PC-9 (cell line): Measurements from ENCODE around the gene ULK1. TPM values are rescaled to one million over a fixed set of nuclear protein-coding genes. Genes with fewer than 3 reads are reported as not detected.

ENCODE experiments used
- BruUV-seq: library from RNA; stranded (reverse); fragments of 400-500 nt; replicated peaks from 2 replicates; lab custom pipeline; 2021; lab: Mats Ljungman, UMichigan
- CTCF ChIA-PET: fragments of 300-600 bp; sonication (Branson Sonifier 250); formaldehyde crosslinking; loops from one replicate; lab custom pipeline; 2022; ENCODE audit warnings: antibody characterized with exemption; lab: Charles Lee
- POLR2A ChIA-PET: fragments of 300-600 bp; sonication (Branson Sonifier 250); formaldehyde crosslinking; loops from one replicate; lab custom pipeline; 2022; ENCODE audit warnings: antibody characterized with exemption; ENCODE audit not compliant: unreplicated experiment; lab: Charles Lee
- DNase-seq, 2 experiments: peaks; one replicate each; pipeline versions ENCODE4 v3.0.0 to v3.0.0-alpha.2; 2015 to 2022; ENCODE audit warnings: mixed read lengths in 1 of 2
- H2AFZ ChIP-seq: fragments of 200-600 bp; sonication (generic); 2 replicates; pipeline ENCODE4 v1.8.1; 2017; ENCODE audit warnings: antibody characterized with exemption
- H3F3A ChIP-seq: fragments of 200-600 bp; sonication (generic); 2 replicates; pipeline ENCODE4 v1.8.1; 2017; ENCODE audit warnings: antibody characterized with exemption, mild to moderate bottlenecking, low read depth; ENCODE audit not compliant: insufficient read depth
- H3K27ac ChIP-seq: fragments of 200-600 bp; sonication (generic); 2 replicates; pipeline ENCODE4 v1.6.1; 2016; ENCODE audit warnings: mixed run types
- H3K27me3 ChIP-seq: fragments of 200-600 bp; sonication (generic); 2 replicates; pipeline ENCODE4 v1.6.1; 2016; ENCODE audit warnings: low read depth, mixed run types; ENCODE audit not compliant: insufficient read depth
- H3K36me3 ChIP-seq: fragments of 200-600 bp; sonication (generic); 2 replicates; pipeline ENCODE4 v1.6.1; 2016; ENCODE audit warnings: low read depth, mixed run types
- H3K4me1 ChIP-seq: fragments of 200-600 bp; sonication (generic); replicated peaks from 2 replicates; pipeline ENCODE4 v1.6.1; 2016; ENCODE audit warnings: mixed run types; ENCODE audit not compliant: insufficient read depth
- H3K4me2 ChIP-seq: fragments of 200-600 bp; sonication (generic); 2 replicates; pipeline ENCODE4 v1.6.1; 2017; ENCODE audit warnings: mixed run types
- H3K4me3 ChIP-seq: fragments of 200-600 bp; sonication (generic); 2 replicates; pipeline ENCODE4 v1.6.1; 2016; ENCODE audit warnings: mixed run types
- H3K79me2 ChIP-seq: fragments of 200-600 bp; sonication (generic); 2 replicates; pipeline ENCODE4 v1.6.1; 2017; ENCODE audit warnings: low read depth, mixed run types
- H3K9me2 ChIP-seq: fragments of 200-600 bp; sonication (generic); 2 replicates; pipeline ENCODE4 v1.8.1; 2017; ENCODE audit warnings: mild to moderate bottlenecking; ENCODE audit not compliant: insufficient read depth
- H3K9me3 ChIP-seq: fragments of 200-600 bp; sonication (generic); 2 replicates; pipeline ENCODE4 v1.8.1; 2016; ENCODE audit warnings: low read depth; ENCODE audit not compliant: insufficient read depth
- H4K20me1 ChIP-seq: fragments of 200-600 bp; sonication (generic); 2 replicates; pipeline ENCODE4 v1.8.1; 2017; ENCODE audit not compliant: insufficient read depth
- EZH2 ChIP-seq: fragments of 200-600 bp; sonication (generic); IDR thresholded peaks from 2 replicates; pipeline ENCODE4 v1.8.0; 2017; ENCODE audit warnings: antibody characterized with exemption, low read depth
- intact Hi-C: fragments of 100-400 bp; cut with micrococcal nuclease; formaldehyde crosslinking; loops from one replicate; pipeline ENCODE4 v1.10.0; 2022; ENCODE audit not compliant: unreplicated experiment
- total RNA-seq: library from RNA; stranded (reverse); gene quantifications from 2 replicates; pipeline ENCODE4 v1.2.3, GENCODE V29; 2021
- TF ChIP-seq, protein P1 (sequence below): fragments of 200-600 bp; sonication (generic); conservative IDR thresholded peaks from 2 replicates; pipeline ENCODE4 v1.6.1; 2017; ENCODE audit warnings: mixed run types, antibody characterized with exemption, mild to moderate bottlenecking, moderate library complexity

ULK1 gene
- total RNA-seq, 1 experiment from 2014 or later: 70.5 TPM

- CTCF ChIA-PET: no interaction called here
- H3K4me3 ChIP-seq: no peak overlapping the region
- no peak for DNase-seq
- POLR2A ChIA-PET: no interaction called here
- peaks cover 98% of the 10 kb centered on the region for H3K79me2 ChIP-seq
- no peaks in the 10 kb centered on the region for H3K9me3 ChIP-seq
- no peak overlapping the region for H3K27ac ChIP-seq
- TF ChIP-seq EZH2: no peak
- TF ChIP-seq, protein P1, sequence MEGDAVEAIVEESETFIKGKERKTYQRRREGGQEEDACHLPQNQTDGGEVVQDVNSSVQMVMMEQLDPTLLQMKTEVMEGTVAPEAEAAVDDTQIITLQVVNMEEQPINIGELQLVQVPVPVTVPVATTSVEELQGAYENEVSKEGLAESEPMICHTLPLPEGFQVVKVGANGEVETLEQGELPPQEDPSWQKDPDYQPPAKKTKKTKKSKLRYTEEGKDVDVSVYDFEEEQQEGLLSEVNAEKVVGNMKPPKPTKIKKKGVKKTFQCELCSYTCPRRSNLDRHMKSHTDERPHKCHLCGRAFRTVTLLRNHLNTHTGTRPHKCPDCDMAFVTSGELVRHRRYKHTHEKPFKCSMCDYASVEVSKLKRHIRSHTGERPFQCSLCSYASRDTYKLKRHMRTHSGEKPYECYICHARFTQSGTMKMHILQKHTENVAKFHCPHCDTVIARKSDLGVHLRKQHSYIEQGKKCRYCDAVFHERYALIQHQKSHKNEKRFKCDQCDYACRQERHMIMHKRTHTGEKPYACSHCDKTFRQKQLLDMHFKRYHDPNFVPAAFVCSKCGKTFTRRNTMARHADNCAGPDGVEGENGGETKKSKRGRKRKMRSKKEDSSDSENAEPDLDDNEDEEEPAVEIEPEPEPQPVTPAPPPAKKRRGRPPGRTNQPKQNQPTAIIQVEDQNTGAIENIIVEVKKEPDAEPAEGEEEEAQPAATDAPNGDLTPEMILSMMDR: no peak
- BruUV-seq: no TSS peak
- peaks cover 11% of the 10 kb centered on the region; the same call in 1 of the 2 replicates for H3K36me3 ChIP-seq
- peaks cover 8% of the 10 kb centered on the region; the same call in 1 of the 2 replicates for H3F3A ChIP-seq
- no peak overlapping the region for H3K4me2 ChIP-seq
- H3K9me2 ChIP-seq: no peaks in the 10 kb centered on the region
- no peaks in the 10 kb centered on the region for H3K27me3 ChIP-seq
- intact Hi-C loops: no loop called here
- peaks cover 98% of the 10 kb centered on the region for H4K20me1 ChIP-seq
- H3K4me1 ChIP-seq: no peaks in the 10 kb centered on the region
- no peak overlapping the region for H2AFZ ChIP-seq
Observed at GRCh38 chr12:131971226-131971625, 76.8 kb downstream of the ULK1 start.

Other genes with a start within 250 kb of the ULK1 start
- gene SFSWAP, start 183.5 kb upstream of the ULK1 start, total RNA-seq: 40.7 and 41.9 TPM in 2 replicates
- 3.3 and 5.4 TPM in 2 replicates for gene MMP17, start 66.2 kb upstream of the ULK1 start, total RNA-seq
- 36.4 and 37.0 TPM in 2 replicates for gene PUS1, start 34.7 kb downstream of the ULK1 start, total RNA-seq
- 45.0 and 50.3 TPM in 2 replicates for gene EP400, start 55.3 kb downstream of the ULK1 start, total RNA-seq
- 16.2 and 19.7 TPM in 2 replicates for gene DDX51, start 249.7 kb downstream of the ULK1 start, total RNA-seq
- 24.1 and 27.1 TPM in 2 replicates for gene NOC4L, start 249.8 kb downstream of the ULK1 start, total RNA-seq